Measurements from ENCODE around the gene SH3D19. TPM values are rescaled to one million over a fixed set of nuclear protein-coding genes. Genes with fewer than 3 reads are reported as not detected.
"Not testable (repeated sequence)": the region's sequence is repeated elsewhere in the genome, so short reads cannot be mapped to it uniquely, and the experiment has no call there.

SH3D19 gene
- total and polyA plus RNA-seq, 4 donors: 40.3 to 62.1 (median 40.9) TPM

GRCh38 chr4:151259752-151260151 is 65.7 kb downstream of the SH3D19 start:
- DNase-seq (ENCODE audit: low read depth in 4 of 6, low spot score in 6 of 6): no peak
- Histone ChIP-seq H3K9me3 (ENCODE audit: control insufficient read depth, insufficient read depth, low read length) (no peaks in the 10 kb centered on the region), H3K4me3 (ENCODE audit: low read depth, low read length) (no peak overlapping the region), H3K27ac (ENCODE audit: low read depth, low read length) (no peak overlapping the region), H3K36me3 (ENCODE audit: control insufficient read depth, insufficient read depth, low read length) (peaks cover 7% of the 10 kb centered on the region), H3K27me3 (ENCODE audit: control insufficient read depth, insufficient read depth, low read length) (no peaks in the 10 kb centered on the region), H3K4me1 (ENCODE audit: control insufficient read depth, insufficient read depth, low read length) (peaks cover 3% of the 10 kb centered on the region)
- WGBS (ENCODE audit: insufficient coverage): 100% methylated on average over 1 of the region's 1 CpG

- WGBS (ENCODE audit: insufficient coverage): 60% methylated on average over 2 of the region's 4 CpGs
- Histone ChIP-seq H3K27me3 (ENCODE audit: control insufficient read depth, insufficient read depth, low read length) (no peaks in the 10 kb centered on the region), H3K27ac (ENCODE audit: low read depth, low read length) (no peak overlapping the region), H3K4me1 (ENCODE audit: control insufficient read depth, insufficient read depth, low read length) (peaks cover 6% of the 10 kb centered on the region), H3K9me3 (ENCODE audit: control insufficient read depth, insufficient read depth, low read length) (no peaks in the 10 kb centered on the region), H3K36me3 (ENCODE audit: control insufficient read depth, insufficient read depth, low read length) (peaks cover 7% of the 10 kb centered on the region), H3K4me3 (ENCODE audit: low read depth, low read length) (no peak overlapping the region)
- no peak for DNase-seq (ENCODE audit: low read depth in 4 of 6, low spot score in 6 of 6)
These were observed 67.7 kb downstream of the SH3D19 start for GRCh38 chr4:151257704-151258103.

- Histone ChIP-seq H3K4me3 (ENCODE audit: low read depth, low read length) (no peak overlapping the region), H3K4me1 (ENCODE audit: control insufficient read depth, insufficient read depth, low read length) (peaks cover 6% of the 10 kb centered on the region), H3K36me3 (ENCODE audit: control insufficient read depth, insufficient read depth, low read length) (peaks cover 7% of the 10 kb centered on the region), H3K27me3 (ENCODE audit: control insufficient read depth, insufficient read depth, low read length) (no peaks in the 10 kb centered on the region), H3K27ac (ENCODE audit: low read depth, low read length) (no peak overlapping the region), H3K9me3 (ENCODE audit: control insufficient read depth, insufficient read depth, low read length) (no peaks in the 10 kb centered on the region)
- peak in 1 of 6 donors; percentile 31 for DNase-seq (ENCODE audit: low read depth in 4 of 6, low spot score in 6 of 6)
- whole genome bisulfite sequencing (ENCODE audit: insufficient coverage): no CpG with 5 or more reads among the region's 2 CpGs
These were observed 69.3 kb downstream of the SH3D19 start for GRCh38 chr4:151256134-151256533.

GRCh38 chr4:151255680-151256079 is 69.7 kb downstream of the SH3D19 start:
- H3K9me3 ChIP-seq (ENCODE audit: control insufficient read depth, insufficient read depth, low read length); DNase-seq (ENCODE audit: low read depth in 4 of 6, low spot score in 6 of 6); H3K27ac ChIP-seq (ENCODE audit: low read depth, low read length); H3K4me1 ChIP-seq (ENCODE audit: control insufficient read depth, insufficient read depth, low read length); H3K4me3 ChIP-seq (ENCODE audit: low read depth, low read length); H3K36me3 ChIP-seq (ENCODE audit: control insufficient read depth, insufficient read depth, low read length); H3K27me3 ChIP-seq (ENCODE audit: control insufficient read depth, insufficient read depth, low read length): not testable (repeated sequence)
- 97% methylated on average over 14 of the region's 17 CpGs for WGBS (ENCODE audit: insufficient coverage)

- DNase-seq (ENCODE audit: low read depth in 4 of 6, low spot score in 6 of 6); H3K4me3 ChIP-seq (ENCODE audit: low read depth, low read length); H3K27ac ChIP-seq (ENCODE audit: low read depth, low read length); H3K27me3 ChIP-seq (ENCODE audit: control insufficient read depth, insufficient read depth, low read length); H3K9me3 ChIP-seq (ENCODE audit: control insufficient read depth, insufficient read depth, low read length); H3K4me1 ChIP-seq (ENCODE audit: control insufficient read depth, insufficient read depth, low read length); H3K36me3 ChIP-seq (ENCODE audit: control insufficient read depth, insufficient read depth, low read length): not testable (repeated sequence)
- no CpG with 5 or more reads among the region's 28 CpGs for WGBS (ENCODE audit: insufficient coverage)
These were observed 70.2 kb downstream of the SH3D19 start for GRCh38 chr4:151255226-151255625.

GRCh38 chr4:151251603-151252304 is 73.7 kb downstream of the SH3D19 start:
- Histone ChIP-seq H3K27ac (ENCODE audit: low read depth, low read length) (no peak overlapping the region), H3K27me3 (ENCODE audit: control insufficient read depth, insufficient read depth, low read length) (no peaks in the 10 kb centered on the region)
- DNase-seq (ENCODE audit: low read depth in 4 of 6, low spot score in 6 of 6): peak in 5 of 6 donors; percentile 17 to 67 (median 38)

GRCh38 chr4:151250706-151251105 is 74.7 kb downstream of the SH3D19 start:
- Histone ChIP-seq H3K27ac (ENCODE audit: low read depth, low read length) (no peak overlapping the region), H3K27me3 (ENCODE audit: control insufficient read depth, insufficient read depth, low read length) (no peaks in the 10 kb centered on the region), H3K4me3 (ENCODE audit: low read depth, low read length) (no peak overlapping the region), H3K9me3 (ENCODE audit: control insufficient read depth, insufficient read depth, low read length) (no peaks in the 10 kb centered on the region), H3K4me1 (ENCODE audit: control insufficient read depth, insufficient read depth, low read length) (peaks cover 3% of the 10 kb centered on the region), H3K36me3 (ENCODE audit: control insufficient read depth, insufficient read depth, low read length) (peaks cover 2% of the 10 kb centered on the region)
- 26% methylated on average over 5 of the region's 5 CpGs for WGBS (ENCODE audit: insufficient coverage)
- peak in 2 of 6 donors; percentile 11 to 33 for DNase-seq (ENCODE audit: low read depth in 4 of 6, low spot score in 6 of 6)

More at GRCh38 chr4:151251603-151252304, 73.7 kb downstream of the SH3D19 start:
- WGBS (ENCODE audit: insufficient coverage): 36% methylated on average over 2 of the region's 2 CpGs
- Histone ChIP-seq H3K4me1 (ENCODE audit: control insufficient read depth, insufficient read depth, low read length) (peaks cover 3% of the 10 kb centered on the region), H3K4me3 (ENCODE audit: low read depth, low read length) (no peak overlapping the region), H3K36me3 (ENCODE audit: control insufficient read depth, insufficient read depth, low read length) (peaks cover 4% of the 10 kb centered on the region), H3K9me3 (ENCODE audit: control insufficient read depth, insufficient read depth, low read length) (no peaks in the 10 kb centered on the region)

GRCh38 chr4:151248519-151248918 is 76.9 kb downstream of the SH3D19 start:
- Histone ChIP-seq H3K4me1 (ENCODE audit: control insufficient read depth, insufficient read depth, low read length) (peaks cover 3% of the 10 kb centered on the region), H3K9me3 (ENCODE audit: control insufficient read depth, insufficient read depth, low read length) (no peaks in the 10 kb centered on the region), H3K27me3 (ENCODE audit: control insufficient read depth, insufficient read depth, low read length) (no peaks in the 10 kb centered on the region), H3K27ac (ENCODE audit: low read depth, low read length) (no peak overlapping the region), H3K4me3 (ENCODE audit: low read depth, low read length) (no peak overlapping the region), H3K36me3 (ENCODE audit: control insufficient read depth, insufficient read depth, low read length) (no peaks in the 10 kb centered on the region)
- WGBS (ENCODE audit: insufficient coverage): 100% methylated on average over 1 of the region's 2 CpGs
- no peak for DNase-seq (ENCODE audit: low read depth in 4 of 6, low spot score in 6 of 6)

- DNase-seq (ENCODE audit: low read depth in 4 of 6, low spot score in 6 of 6): no peak
- no peak overlapping the region for H3K4me3 ChIP-seq (ENCODE audit: low read depth, low read length)
- no CpG with 5 or more reads among the region's 2 CpGs for WGBS (ENCODE audit: insufficient coverage)
- no peak overlapping the region for H3K27ac ChIP-seq (ENCODE audit: low read depth, low read length)
- no peaks in the 10 kb centered on the region for H3K27me3 ChIP-seq (ENCODE audit: control insufficient read depth, insufficient read depth, low read length)
- H3K4me1 ChIP-seq (ENCODE audit: control insufficient read depth, insufficient read depth, low read length): no peaks in the 10 kb centered on the region
- H3K36me3 ChIP-seq (ENCODE audit: control insufficient read depth, insufficient read depth, low read length): no peaks in the 10 kb centered on the region
- no peaks in the 10 kb centered on the region for H3K9me3 ChIP-seq (ENCODE audit: control insufficient read depth, insufficient read depth, low read length)
These were observed 78.0 kb downstream of the SH3D19 start for GRCh38 chr4:151247395-151247794.

GRCh38 chr4:151246742-151247141 is 78.7 kb downstream of the SH3D19 start:
- H3K27me3 ChIP-seq (ENCODE audit: control insufficient read depth, insufficient read depth, low read length): no peaks in the 10 kb centered on the region
- no peaks in the 10 kb centered on the region for H3K9me3 ChIP-seq (ENCODE audit: control insufficient read depth, insufficient read depth, low read length)
- WGBS (ENCODE audit: insufficient coverage): no CpG with 5 or more reads among the region's 2 CpGs
- no peaks in the 10 kb centered on the region for H3K4me1 ChIP-seq (ENCODE audit: control insufficient read depth, insufficient read depth, low read length)
- no peak for DNase-seq (ENCODE audit: low read depth in 4 of 6, low spot score in 6 of 6)
- no peaks in the 10 kb centered on the region for H3K36me3 ChIP-seq (ENCODE audit: control insufficient read depth, insufficient read depth, low read length)
- H3K27ac ChIP-seq (ENCODE audit: low read depth, low read length): no peak overlapping the region
- H3K4me3 ChIP-seq (ENCODE audit: low read depth, low read length): no peak overlapping the region
